HG03108 (cell line): ENCODE results near the gene STARD5.
"Not testable (repeated sequence)": the region's sequence is repeated elsewhere in the genome, so short reads cannot be mapped to it uniquely, and the experiment has no call there.

ENCODE experiments used
- ATAC-seq: cut with Tn5 transposase; IDR thresholded peaks from one replicate; pipeline ENCODE4 v1.9.1; 2021; ENCODE audit warnings: moderate library complexity; ENCODE audit not compliant: unreplicated experiment

STARD5 gene

GRCh38 chr15:81337713-81338157 lies 13.8 kb upstream of the STARD5 start:
- ATAC-seq, result no peak

GRCh38 chr15:81337241-81337640 lies 13.3 kb upstream of the STARD5 start:
- ATAC-seq, result no peak

GRCh38 chr15:81336568-81336967 lies 12.6 kb upstream of the STARD5 start:
- no peak for ATAC-seq

- ATAC-seq, result no peak
Observed at GRCh38 chr15:81335631-81336030, 11.7 kb upstream of the STARD5 start.

- no peak for ATAC-seq
Observed at GRCh38 chr15:81334768-81335435, 11.0 kb upstream of the STARD5 start.

GRCh38 chr15:81333363-81333762 lies 9.4 kb upstream of the STARD5 start:
- ATAC-seq, result no peak

GRCh38 chr15:81332326-81332725 lies 8.4 kb upstream of the STARD5 start:
- no peak for ATAC-seq

- no peak for ATAC-seq
Observed at GRCh38 chr15:81331600-81331999, 7.7 kb upstream of the STARD5 start.

- not testable (repeated sequence) for ATAC-seq
Observed at GRCh38 chr15:81331141-81331540, 7.2 kb upstream of the STARD5 start.

- ATAC-seq, result no peak
Observed at GRCh38 chr15:81330366-81331090, 6.6 kb upstream of the STARD5 start.

GRCh38 chr15:81329446-81329845 lies 5.5 kb upstream of the STARD5 start:
- ATAC-seq, result no peak

GRCh38 chr15:81327516-81327915 lies 3.6 kb upstream of the STARD5 start:
- ATAC-seq, result no peak

GRCh38 chr15:81326466-81327212 lies 2.7 kb upstream of the STARD5 start:
- ATAC-seq, result no peak

GRCh38 chr15:81323559-81323943 lies 390 bp downstream of the STARD5 start:
- peak; percentile 5 for ATAC-seq

GRCh38 chr15:81322676-81323253 lies 1.2 kb downstream of the STARD5 start:
- ATAC-seq, result no peak

- ATAC-seq, result no peak
Observed at GRCh38 chr15:81321667-81322066, 2.3 kb downstream of the STARD5 start.

GRCh38 chr15:81317642-81318017 lies 6.3 kb downstream of the STARD5 start:
- ATAC-seq, result no peak

- ATAC-seq, result no peak
Observed at GRCh38 chr15:81316267-81316666, 7.7 kb downstream of the STARD5 start.

- ATAC-seq, result no peak
Observed at GRCh38 chr15:81315452-81316175, 8.3 kb downstream of the STARD5 start.

- ATAC-seq, result no peak
Observed at GRCh38 chr15:81314378-81314777, 9.6 kb downstream of the STARD5 start.

GRCh38 chr15:81313686-81314085 lies 10.3 kb downstream of the STARD5 start:
- ATAC-seq, result no peak
